Testis (tissue), 2 donors: ENCODE data around the gene PIEZO1.

ENCODE experiments used
- CTCF ChIP-seq, 3 experiments: fragments of 450-650 bp in 2 of 3; fragments of 200-600 bp in 1 of 3; sonication (generic) in 1 of 3; IDR thresholded peaks; one replicate each; pipeline ENCODE4 v1.5.1; 2016 to 2019; ENCODE audit warnings: antibody characterized with exemption in 3 of 3, mild to moderate bottlenecking in 2 of 3, moderate library complexity in 1 of 3
- POLR2A ChIP-seq: fragments of 450-650 bp; IDR thresholded peaks from one replicate; pipeline ENCODE4 v1.6.1; 2017; ENCODE audit warnings: antibody characterized with exemption, mild to moderate bottlenecking, moderate library complexity

GRCh38 chr16:88764913-88765349 lies 20.1 kb downstream of the PIEZO1 start:
- TF ChIP-seq CTCF (IDR thresholded peaks at IDR 0.05) (no peak), POLR2A (no peak)
